K562 (cell line): ENCODE data around the gene SELENOF. TPM values are rescaled to one million over a fixed set of nuclear protein-coding genes. Genes with fewer than 3 reads are reported as not detected.

ENCODE experiments used
- ATAC-seq: fragments of 200-7000 bp; cut with Tn5 transposase; 3 replicates; pipeline ENCODE4 v1.9.1; 2020; ENCODE audit warnings: moderate library complexity
- BruUV-seq: library from RNA; stranded (reverse); fragments of 400-500 nt; replicated peaks from 2 replicates; lab custom pipeline; 2021; lab: Mats Ljungman, UMichigan
- CTCF ChIA-PET: fragments of 300-600 bp; formaldehyde crosslinking; extraction: SDS; loops from one replicate; lab custom pipeline; 2021; ENCODE audit warnings: low intra/inter-chr PET ratio; lab: Yijun Ruan, JAX
- POLR2A ChIA-PET: fragments of 300-600, 350-650 bp; sonication (Branson Sonifier 250); formaldehyde crosslinking; extraction: SDS; loops from one replicate; lab custom pipeline; 2021; ENCODE audit warnings: antibody characterized with exemption, inconsistent platforms; lab: Yijun Ruan, JAX
- DNase-seq, 4 experiments: peaks; one replicate each; pipeline versions ENCODE4 v3.0.0 to v3.0.0-alpha.2; 2011 to 2018; ENCODE audit warnings: low spot score in 3 of 4, mixed read lengths in 3 of 4; ENCODE audit errors: extremely low read depth in 1 of 4
- FAIRE-seq: peaks from 2 replicates; lab custom pipeline; 2011; peaks lifted over from hg19 to GRCh38; lab: Jason Lieb, UNC
- H2AFZ ChIP-seq: 2 replicates; pipeline ENCODE4 v1.6.0; 2011; ENCODE audit warnings: low read depth, low read length, control low read depth, inconsistent platforms
- H3K27ac ChIP-seq: fragments of 200-600 bp; 3 replicates; pipeline ENCODE4 v1.8.0; 2011; ENCODE audit warnings: low read depth, mild to moderate bottlenecking, control low read depth, inconsistent platforms, low read length, moderate library complexity, mixed read lengths; ENCODE audit errors: extremely low read depth
- H3K27me3 ChIP-seq, 2 experiments: fragments of 300-600 bp in 1 of 2; 2 replicates in 1 of 2; 3 replicates in 1 of 2; pipeline versions ENCODE4 v1.6.0 to v1.8.0; 2011; ENCODE audit warnings: inconsistent platforms in 2 of 2, low read length in 2 of 2, mild to moderate bottlenecking in 1 of 2, mixed read lengths in 1 of 2, moderate library complexity in 1 of 2; ENCODE audit not compliant: control insufficient read depth in 2 of 2, insufficient read depth in 2 of 2
- H3K36me3 ChIP-seq: fragments of 300-600 bp; 3 replicates; pipeline ENCODE4 v1.8.0; 2011; ENCODE audit warnings: mild to moderate bottlenecking, low read length, inconsistent platforms; ENCODE audit not compliant: control insufficient read depth, insufficient read depth
- H3K4me1 ChIP-seq, 2 experiments: fragments of 200-600 bp in 1 of 2; replicated peaks in 1 of 2; 2 replicates in 1 of 2; 3 replicates in 1 of 2; pipeline versions ENCODE4 v1.5.1 to v1.8.0; 2011; ENCODE audit warnings: inconsistent platforms in 2 of 2, low read length in 2 of 2, mild to moderate bottlenecking in 1 of 2, mixed read lengths in 1 of 2, moderate library complexity in 1 of 2; ENCODE audit not compliant: control insufficient read depth in 2 of 2, insufficient read depth in 2 of 2
- H3K4me2 ChIP-seq: 2 replicates; pipeline ENCODE4 v1.6.1; 2011; ENCODE audit warnings: low read length, control low read depth, inconsistent platforms, mixed read lengths; ENCODE audit not compliant: insufficient read depth
- H3K4me3 ChIP-seq: fragments of 200-600 bp; sonication (generic), shearing (Covaris generic); 2 replicates; pipeline ENCODE4 v1.5.1; 2016; ENCODE audit warnings: control low read depth, inconsistent platforms
- H3K79me2 ChIP-seq: fragments of 200-600 bp; 3 replicates; pipeline ENCODE4 v1.8.0; 2011; ENCODE audit warnings: low read length, inconsistent platforms; ENCODE audit not compliant: control insufficient read depth, insufficient read depth
- H3K9ac ChIP-seq, 2 experiments: 2 replicates each; pipeline versions ENCODE4 v1.6.0 to v1.6.1; 2011; ENCODE audit warnings: low read depth in 2 of 2, low read length in 2 of 2, control low read depth in 1 of 2, inconsistent platforms in 1 of 2, mild to moderate bottlenecking in 1 of 2, mixed read lengths in 1 of 2; ENCODE audit not compliant: insufficient read depth in 1 of 2
- H3K9me1 ChIP-seq: one replicate; pipeline ENCODE4 v1.6.0; 2011; ENCODE audit warnings: inconsistent platforms, mild to moderate bottlenecking, low read length, moderate library complexity; ENCODE audit not compliant: control insufficient read depth, insufficient read depth
- H3K9me3 ChIP-seq: replicated peaks from 2 replicates; pipeline ENCODE4 v1.5.1; 2011; ENCODE audit warnings: low read depth, low read length, inconsistent platforms; ENCODE audit not compliant: control insufficient read depth, insufficient read depth
- H4K20me1 ChIP-seq: replicated peaks from 2 replicates; pipeline ENCODE4 v1.6.1; 2011; ENCODE audit warnings: low read length, inconsistent platforms, mixed read lengths; ENCODE audit not compliant: control insufficient read depth, insufficient read depth
- DEAF1 ChIP-seq: fragments of 450-650 bp; formaldehyde crosslinking; IDR thresholded peaks from 2 replicates; pipeline ENCODE4 v1.4.0; 2020; ENCODE audit warnings: mild to moderate bottlenecking, moderate library complexity
- WGBS: fragments of 100-300 bp; shearing (Covaris generic); methylation state at CpG from one replicate; pipeline ENCODE4 v1.1.6; 2016; ENCODE audit warnings: low coverage, mixed read lengths; ENCODE audit not compliant: insufficient coverage; ENCODE audit errors: missing lambda C conversion rate; 5-methylcytosine and 5-hydroxymethylcytosine counted together
- in situ Hi-C: fragments of 300-500 bp; cut with MboI; formaldehyde crosslinking; loops from 4 replicates; pipeline ENCODE4 v1.15.0; 2018; ENCODE audit warnings: inconsistent platforms, mixed read lengths
- intact Hi-C: fragments of 100-400 bp; cut with micrococcal nuclease; formaldehyde crosslinking; loops from 2 replicates; pipeline ENCODE4 v1.14.2; 2022
- polyA plus RNA-seq, 8 experiments: library from polyadenylated mRNA; depleted of rRNA in 4 of 8; stranded (reverse) in 5 of 8; unstranded in 3 of 8; fragments of >200 nt; fragmentation: Nextera tagmentation in 2 of 8; fragmentation: Illumina TruSeq in 1 of 8; extraction: Ambion mirVana in 2 of 8; extraction: Trizol in 1 of 8; gene quantifications; 2 replicates each; pipeline versions ENCODE4 v1.2.1 to v1.2.3, GENCODE V29; 2011 to 2014; ENCODE audit warnings: inconsistent platforms in 1 of 8, missing spikeins in 1 of 8
- total RNA-seq, 7 experiments: library from RNA; depleted of rRNA in 6 of 7; stranded (reverse); fragments of >200 nt in 6 of 7; fragmentation: Illumina TruSeq in 2 of 7; extraction: Trizol in 2 of 7; gene quantifications; 2 replicates each; pipeline versions ENCODE4 v1.2.1 to v1.2.3, GENCODE V29; 2011 to 2021; ENCODE audit warnings: low replicate concordance in 1 of 7

Gene SELENOF
- total and polyA plus RNA-seq, 9 of the 15 experiments (the other 6 are each of a cell fraction or from before 2014, with no cell fraction given) = 115 to 394 (median 215) TPM

- POLR2A ChIA-PET = interaction anchor here (1.3 kb wide), 1 partner anchor 35 kb away, joined by 4 read pairs; no protein-coding TSS in a partner anchor
These were observed 51.0 kb downstream of the SELENOF start for GRCh38 chr1:86862920-86863319.

More at GRCh38 chr1:86862920-86863319, 51.0 kb downstream of the SELENOF start:
- FAIRE-seq = no peak
- in situ Hi-C loops (no loop called here), intact Hi-C loops (no loop called here)
- H4K20me1 ChIP-seq = no peaks in the 10 kb centered on the region
- H3K79me2 ChIP-seq = no peaks in the 10 kb centered on the region
- no peak overlapping the region for H2AFZ ChIP-seq
- CTCF ChIA-PET = no interaction called here
- no peak for ATAC-seq
- H3K9me3 ChIP-seq = no peaks in the 10 kb centered on the region
- no peak overlapping the region for H3K27ac ChIP-seq
- no peaks in the 10 kb centered on the region for H3K27me3 ChIP-seq
- H3K4me3 ChIP-seq = no peak overlapping the region
- BruUV-seq = TSS peak; percentile 82
- no peaks in the 10 kb centered on the region for H3K9me1 ChIP-seq
- H3K4me1 ChIP-seq = no peaks in the 10 kb centered on the region
- no peak for TF ChIP-seq DEAF1 (CRISPR knock-in tag)
- H3K9ac ChIP-seq = no peak overlapping the region
- WGBS = 95% methylated on average over 2 of the region's 2 CpGs
- no peak overlapping the region for H3K4me2 ChIP-seq
- H3K36me3 ChIP-seq = peaks cover 18% of the 10 kb centered on the region; the same call in 1 of the 3 replicates
- no peak for DNase-seq
